Gastrocnemius medialis (tissue), 4 donors: ENCODE measurements around the gene PTPN7. TPM values are rescaled to one million over a fixed set of nuclear protein-coding genes. Genes with fewer than 3 reads are reported as not detected.

Experiments used
- ATAC-seq, 2 donors: fragments of 150-250 bp; one replicate each; pipeline ENCODE4 v1.9.1; 2016
- DNase-seq, 2 donors: peaks; one replicate each; pipeline ENCODE4 v3.0.0-alpha.2; 2019
- H3K27ac ChIP-seq, 4 donors: fragments of 200-600 bp; sonication (generic); 1 replicate in 1 of 4; 2 replicates in 3 of 4; pipeline ENCODE4 v1.5.1; 2016 to 2018; ENCODE audit warnings: mild to moderate bottlenecking in 2 of 4, moderate library complexity in 1 of 4
- H3K27me3 ChIP-seq, 3 donors: fragments of 200-600 bp; sonication (generic) in 2 of 3; 1 replicate in 1 of 3; 2 replicates in 2 of 3; pipeline versions ENCODE4 v1.5.1 to v1.6.0; 2016 to 2019; ENCODE audit warnings: mild to moderate bottlenecking in 1 of 3, moderate library complexity in 1 of 3
- H3K36me3 ChIP-seq, 2 donors: fragments of 200-600 bp; sonication (generic) in 1 of 2; one replicate each; pipeline ENCODE4 v1.5.1; 2017 to 2018
- H3K4me1 ChIP-seq, 2 donors: fragments of 200-600 bp; sonication (generic) in 1 of 2; one replicate each; pipeline ENCODE4 v1.5.1; 2016 to 2017; ENCODE audit warnings: mild to moderate bottlenecking in 2 of 2
- H3K4me3 ChIP-seq, 4 donors: fragments of 200-600 bp; sonication (generic) in 3 of 4; 1 replicate in 1 of 4; 2 replicates in 3 of 4; pipeline ENCODE4 v1.5.1; 2016 to 2019; ENCODE audit warnings: mild to moderate bottlenecking in 2 of 4
- H3K9me3 ChIP-seq, 3 donors: fragments of 200-600 bp; sonication (generic) in 2 of 3; 1 replicate in 1 of 3; 2 replicates in 2 of 3; pipeline ENCODE4 v1.5.1; 2016 to 2019
- CTCF ChIP-seq, 5 experiments: fragments of 450-650 bp in 3 of 5; fragments of 200-600 bp in 2 of 5; sonication (generic) in 2 of 5; IDR thresholded peaks in 4 of 5; conservative IDR thresholded peaks in 1 of 5; 1 replicate in 4 of 5; 2 replicates in 1 of 5; pipeline ENCODE4 v1.5.1; 2016 to 2019; ENCODE audit warnings: antibody characterized with exemption in 5 of 5, mild to moderate bottlenecking in 3 of 5, moderate library complexity in 3 of 5
- POLR2A ChIP-seq, 2 donors: fragments of 450-650 bp; IDR thresholded peaks; one replicate each; pipeline ENCODE4 v1.6.1; 2017; ENCODE audit warnings: antibody characterized with exemption in 2 of 2, mild to moderate bottlenecking in 2 of 2, moderate library complexity in 2 of 2
- in situ Hi-C, 4 donors: fragments of 200-750 bp; cut with MboI; loops; one replicate each; pipeline versions ENCODE4 v1.15.0 to v1.8.0; 2017; ENCODE audit warnings: low sequenced_read_pairs in 4 of 4
- intact Hi-C: fragments of 100-400 bp; cut with DNase I; formaldehyde crosslinking; loops from one replicate; pipeline ENCODE4 v1.15.1; 2023; ENCODE audit warnings: low total_unique reads
- total RNA-seq, 4 donors: library from RNA; depleted of rRNA; stranded (reverse); fragments of >200 nt; gene quantifications; one replicate each; pipeline versions ENCODE4 v1.1.0 to v1.2.3, GENCODE V29; 2016

PTPN7 gene
- total RNA-seq, 4 donors from 2014 or later: 0.19 to 0.76 (median 0.49) TPM

GRCh38 chr1:202201266-202201665 is 40.9 kb upstream of the PTPN7 start:
- Histone ChIP-seq H3K36me3 (no peaks in the 10 kb centered on the region), H3K4me1 (peaks cover 27 to 31% of the 10 kb centered on the region in 2 donors), H3K4me3 (no peak overlapping the region), H3K27ac (no peak overlapping the region), H3K9me3 (no peaks in the 10 kb centered on the region), H3K27me3 (no peaks in the 10 kb centered on the region)
- in situ Hi-C loops (loop anchor here in 2 of 4 donors (5.0 kb wide), 1 partner anchor 111 kb away; no protein-coding TSS in a partner anchor), intact Hi-C loops (loop anchor here (5.0 kb wide), 1 partner anchor 106 kb away; no protein-coding TSS in a partner anchor)
- ATAC-seq (no peak), DNase-seq (no peak)
- TF ChIP-seq CTCF (IDR thresholded peaks at IDR 0.05 in 4 of 5, conservative IDR thresholded peaks at IDR 0.05 in 1 of 5): no peak
- no peak for TF ChIP-seq POLR2A (IDR thresholded peaks at IDR 0.05)

- intact Hi-C loops: loop anchor here (5.0 kb wide), 1 partner anchor 107 kb away; no protein-coding TSS in a partner anchor
- DNase-seq: peak in 1 of 2 donors; percentile 36
These were observed 40.3 kb upstream of the PTPN7 start for GRCh38 chr1:202200669-202201068.

GRCh38 chr1:202200112-202200548 is 39.7 kb upstream of the PTPN7 start:
- Histone ChIP-seq H3K9me3 (no peaks in the 10 kb centered on the region), H3K36me3 (no peaks in the 10 kb centered on the region), H3K4me1 (peaks cover 27 to 31% of the 10 kb centered on the region in 2 donors), H3K27ac (peak overlapping the region in 1 of 4 donors; percentile 30), H3K27me3 (no peaks in the 10 kb centered on the region), H3K4me3 (no peak overlapping the region)
- ATAC-seq (peak in 1 of 2 donors; percentile 47), DNase-seq (peak in 1 of 2 donors; percentile 29)
- intact Hi-C loops (loop anchor here (5.0 kb wide), 1 partner anchor 107 kb away; no protein-coding TSS in a partner anchor), in situ Hi-C loops (loop anchor here in 2 of 4 donors (5.0 kb wide), 1 partner anchor 112 kb away; no protein-coding TSS in a partner anchor)
- no peak for TF ChIP-seq POLR2A (IDR thresholded peaks at IDR 0.05)
- TF ChIP-seq CTCF (IDR thresholded peaks at IDR 0.05 in 4 of 5, conservative IDR thresholded peaks at IDR 0.05 in 1 of 5): no peak

More at GRCh38 chr1:202200669-202201068, 40.3 kb upstream of the PTPN7 start:
- TF ChIP-seq POLR2A (IDR thresholded peaks at IDR 0.05) (no peak), CTCF (IDR thresholded peaks at IDR 0.05 in 4 of 5, conservative IDR thresholded peaks at IDR 0.05 in 1 of 5) (no peak)
- Histone ChIP-seq H3K9me3 (no peaks in the 10 kb centered on the region), H3K4me3 (no peak overlapping the region), H3K27ac (peak overlapping the region in 2 of 4 donors; percentile 9 to 30), H3K27me3 (no peaks in the 10 kb centered on the region), H3K4me1 (peaks cover 27 to 31% of the 10 kb centered on the region in 2 donors), H3K36me3 (no peaks in the 10 kb centered on the region)
- ATAC-seq: peak; percentile 61 to 66
- in situ Hi-C loops: loop anchor here in 2 of 4 donors (5.0 kb wide), 1 partner anchor 112 kb away; no protein-coding TSS in a partner anchor

- no peaks in the 10 kb centered on the region for H3K9me3 ChIP-seq
- intact Hi-C loops: no loop called here
- no peak overlapping the region for H3K4me3 ChIP-seq
- DNase-seq: no peak
- in situ Hi-C loops: loop anchor here in 2 of 4 donors (10.0 kb wide), 1 partner anchor 116 kb away; no protein-coding TSS in a partner anchor
- TF ChIP-seq POLR2A (IDR thresholded peaks at IDR 0.05): no peak
- TF ChIP-seq CTCF (IDR thresholded peaks at IDR 0.05 in 4 of 5, conservative IDR thresholded peaks at IDR 0.05 in 1 of 5): no peak
- no peaks in the 10 kb centered on the region for H3K36me3 ChIP-seq
- no peak overlapping the region for H3K27ac ChIP-seq
- H3K27me3 ChIP-seq: peaks cover 0 to 2% (median under 1%) of the 10 kb centered on the region in 3 donors
- no peak for ATAC-seq
- peaks cover 27 to 31% of the 10 kb centered on the region in 2 donors for H3K4me1 ChIP-seq
These were observed 38.9 kb upstream of the PTPN7 start for GRCh38 chr1:202199040-202199889.
